ENCODE data around the gene TBC1D14. TPM values are rescaled to one million over a fixed set of nuclear protein-coding genes. Genes with fewer than 3 reads are reported as not detected.

The TBC1D14 gene
- total RNA-seq, 2 donors from 2014 or later = 21.3 to 38.2 TPM

DNA sequence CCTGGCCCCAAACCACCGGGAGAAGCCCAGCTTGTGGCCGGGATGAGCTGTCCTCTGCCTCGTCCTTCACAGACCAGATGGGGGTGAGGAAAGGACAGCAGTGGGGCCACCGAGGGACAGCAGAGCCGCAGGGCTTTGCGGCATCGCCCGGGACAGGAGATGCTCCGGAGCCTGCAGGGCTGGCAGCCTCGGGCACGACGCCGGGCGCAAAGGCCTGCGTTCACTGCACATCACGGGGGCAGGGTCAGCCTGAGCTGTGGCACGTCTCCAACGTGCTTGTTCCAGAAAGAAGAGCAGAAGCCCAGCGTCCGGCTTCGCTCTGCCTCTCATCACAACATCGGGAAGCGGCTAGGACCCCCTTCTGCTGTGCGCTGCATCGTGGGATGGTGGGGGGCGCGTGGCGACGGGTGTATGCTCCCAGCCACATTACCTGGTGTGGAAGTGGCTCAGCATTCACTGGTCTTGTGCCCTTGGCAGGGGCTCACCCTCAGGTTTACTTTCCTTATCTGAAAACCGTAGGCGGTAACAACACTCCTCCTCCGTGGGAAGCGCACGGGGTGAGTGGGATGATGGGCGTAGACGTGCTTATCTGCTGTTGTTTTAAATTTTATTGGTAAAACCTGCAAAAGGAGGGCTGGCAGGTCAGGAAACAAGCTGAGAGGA, 141.0 kb downstream of the TBC1D14 start:
- ATAC-seq (no peak), DNase-seq (ENCODE audit: low spot score in 2 of 2) (no peak)
- H3K27ac Mint-ChIP-seq = peak overlapping the region; percentile 55 to 65
- no peaks in the 10 kb centered on the region for H3K9me3 Mint-ChIP-seq
- peaks cover 6 to 7% of the 10 kb centered on the region in 2 donors for H3K36me3 Mint-ChIP-seq

DNA sequence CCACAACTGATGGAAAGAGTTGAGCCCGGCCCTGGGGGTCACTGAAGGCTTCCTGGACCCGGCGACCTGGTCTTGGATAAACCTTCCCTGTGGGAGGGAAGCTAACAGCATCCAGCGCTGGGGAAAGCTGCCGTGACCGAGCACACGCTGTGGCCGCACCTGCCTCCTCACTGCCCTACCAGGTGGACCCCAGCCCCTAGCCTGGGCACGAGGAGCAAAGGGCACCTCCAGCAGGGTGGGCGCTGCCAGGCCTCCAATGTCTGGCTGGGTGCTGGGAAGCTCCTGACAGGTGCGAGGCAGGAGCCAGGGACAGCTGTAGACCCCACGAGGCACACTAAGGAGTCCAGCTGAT, 141.5 kb downstream of the TBC1D14 start:
- Mint-ChIP-seq H3K36me3 (peaks cover 6 to 7% of the 10 kb centered on the region in 2 donors), H3K9me3 (no peaks in the 10 kb centered on the region), H3K27ac (peak overlapping the region; percentile 14 to 55)
- ATAC-seq = no peak
- no peak for DNase-seq (ENCODE audit: low spot score in 2 of 2)

DNA sequence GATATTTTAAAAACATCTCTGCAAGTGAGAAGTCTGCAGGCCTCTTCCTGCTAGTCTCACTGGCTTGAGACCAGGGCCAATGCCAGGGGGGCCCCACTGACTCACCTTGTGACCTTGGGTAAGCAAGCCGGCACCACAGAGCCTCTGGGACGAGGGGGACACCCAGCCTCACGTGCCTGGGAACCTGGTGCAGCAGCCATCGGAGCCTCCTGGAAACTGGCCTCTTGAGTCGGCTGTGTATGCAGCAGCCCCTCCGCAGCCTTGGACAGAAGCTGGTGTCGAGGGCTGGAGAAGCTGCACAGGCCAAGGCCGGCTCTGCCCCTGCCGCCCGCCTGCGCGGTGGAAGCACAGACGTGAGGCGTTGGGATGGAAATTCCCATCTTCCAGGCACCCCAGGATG, 142.3 kb downstream of the TBC1D14 start:
- ATAC-seq = no peak
- peaks cover 6 to 7% of the 10 kb centered on the region in 2 donors for H3K36me3 Mint-ChIP-seq
- H3K9me3 Mint-ChIP-seq = no peaks in the 10 kb centered on the region
- DNase-seq (ENCODE audit: low spot score in 2 of 2) = no peak
- no peak overlapping the region for H3K27ac Mint-ChIP-seq

DNA sequence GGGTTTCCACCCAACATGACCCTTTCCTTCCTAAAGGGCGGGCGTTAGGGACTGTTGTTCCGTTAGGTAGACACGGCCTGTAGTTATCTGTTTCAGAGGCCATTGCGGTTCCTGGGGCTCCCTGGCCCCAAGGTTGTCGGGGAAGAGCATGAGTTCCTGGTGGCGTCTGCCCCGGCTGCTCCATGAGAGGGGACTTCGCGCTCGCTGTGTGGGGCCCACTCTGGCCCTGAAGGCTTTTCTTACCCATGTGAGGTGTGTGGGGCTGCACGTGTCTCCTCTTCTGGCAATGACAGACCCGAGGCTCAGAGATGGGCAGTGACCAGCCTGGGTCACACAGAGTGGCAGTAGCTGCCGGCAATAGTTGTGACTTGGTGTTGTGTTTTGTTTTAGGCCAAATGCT, 142.7 kb downstream of the TBC1D14 start:
- ATAC-seq (no peak), DNase-seq (ENCODE audit: low spot score in 2 of 2) (no peak)
- Mint-ChIP-seq H3K36me3 (peaks cover 6 to 7% of the 10 kb centered on the region in 2 donors), H3K9me3 (no peaks in the 10 kb centered on the region), H3K27ac (peak overlapping the region; percentile 70 to 88)

DNA sequence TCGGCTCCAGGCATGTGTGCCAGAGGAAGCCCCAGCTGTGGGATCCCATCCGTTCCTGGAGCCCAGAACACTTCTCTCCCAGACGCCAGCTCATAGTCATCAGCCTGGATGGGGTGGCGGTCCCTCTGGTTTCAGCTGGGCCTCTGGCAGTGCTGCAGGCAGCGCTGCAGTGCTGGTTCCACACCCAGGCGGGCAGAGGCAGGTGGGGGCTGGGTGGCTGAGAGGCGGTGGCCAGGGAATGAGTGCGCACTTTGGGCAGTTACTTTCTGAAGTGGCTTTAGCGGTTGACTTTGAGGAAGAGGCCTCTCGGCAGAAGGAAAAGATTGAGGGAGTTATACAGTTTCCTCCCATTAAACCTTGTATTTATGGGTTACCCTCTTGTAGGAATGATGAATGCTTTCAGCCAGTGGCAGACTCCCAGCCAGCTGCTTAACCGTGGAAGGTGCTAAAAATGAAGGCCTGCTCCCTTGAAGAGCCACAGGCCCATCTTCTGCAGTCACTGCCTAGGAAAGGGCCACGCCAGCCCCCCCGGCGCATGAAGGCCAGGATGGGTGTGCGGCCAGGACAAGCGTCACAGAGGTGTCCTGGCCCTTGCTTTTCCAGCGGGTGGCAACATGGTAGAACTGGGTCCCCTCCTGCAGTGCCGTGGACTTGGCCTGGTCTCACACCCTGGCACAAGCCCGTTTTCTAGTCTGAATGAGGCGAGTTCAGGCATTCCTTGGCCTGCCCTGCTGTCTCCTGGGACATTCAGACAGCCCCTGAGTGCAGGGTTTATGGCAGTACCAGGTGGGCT, 143.5 kb downstream of the TBC1D14 start:
- no peaks in the 10 kb centered on the region for H3K9me3 Mint-ChIP-seq
- peaks cover 6 to 7% of the 10 kb centered on the region in 2 donors for H3K36me3 Mint-ChIP-seq
- ATAC-seq = peak; percentile 42 to 64
- no peak for DNase-seq (ENCODE audit: low spot score in 2 of 2)
- H3K27ac Mint-ChIP-seq = peak overlapping the region; percentile 70 to 88

DNA sequence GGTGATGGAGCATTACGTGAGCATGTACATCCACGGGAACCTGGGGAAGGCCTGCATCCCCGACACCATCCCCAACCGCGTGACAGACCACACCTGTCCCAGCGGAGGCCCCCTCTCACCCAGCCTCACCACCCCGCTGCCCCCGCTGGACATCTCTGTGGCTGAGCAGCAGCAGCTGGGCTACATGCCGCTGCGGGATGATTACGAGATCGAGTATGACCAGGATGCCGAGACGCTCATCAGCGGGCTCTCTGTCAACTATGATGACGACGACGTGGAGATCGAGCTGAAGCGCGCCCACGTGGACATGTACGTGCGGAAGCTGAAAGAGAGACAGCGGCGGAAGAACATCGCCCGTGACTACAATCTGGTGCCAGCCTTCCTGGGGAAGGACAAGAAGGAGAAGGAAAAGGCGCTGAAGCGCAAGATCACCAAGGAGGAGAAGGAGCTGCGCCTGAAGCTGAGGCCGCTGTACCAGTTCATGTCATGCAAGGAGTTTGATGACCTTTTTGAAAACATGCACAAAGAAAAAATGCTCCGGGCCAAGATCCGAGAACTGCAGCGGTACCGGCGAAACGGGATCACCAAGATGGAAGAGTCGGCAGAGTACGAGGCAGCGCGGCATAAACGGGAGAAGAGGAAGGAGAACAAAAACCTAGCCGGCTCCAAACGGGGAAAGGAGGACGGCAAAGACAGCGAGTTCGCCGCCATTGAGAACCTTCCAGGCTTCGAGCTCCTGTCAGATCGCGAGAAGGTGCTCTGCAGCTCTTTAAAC, 144.7 kb downstream of the TBC1D14 start:
- Mint-ChIP-seq H3K27ac (peak overlapping the region; percentile 70 to 86), H3K36me3 (peaks cover 6 to 7% of the 10 kb centered on the region in 2 donors), H3K9me3 (no peaks in the 10 kb centered on the region)
- DNase-seq (ENCODE audit: low spot score in 2 of 2) = no peak
- ATAC-seq = no peak

DNA sequence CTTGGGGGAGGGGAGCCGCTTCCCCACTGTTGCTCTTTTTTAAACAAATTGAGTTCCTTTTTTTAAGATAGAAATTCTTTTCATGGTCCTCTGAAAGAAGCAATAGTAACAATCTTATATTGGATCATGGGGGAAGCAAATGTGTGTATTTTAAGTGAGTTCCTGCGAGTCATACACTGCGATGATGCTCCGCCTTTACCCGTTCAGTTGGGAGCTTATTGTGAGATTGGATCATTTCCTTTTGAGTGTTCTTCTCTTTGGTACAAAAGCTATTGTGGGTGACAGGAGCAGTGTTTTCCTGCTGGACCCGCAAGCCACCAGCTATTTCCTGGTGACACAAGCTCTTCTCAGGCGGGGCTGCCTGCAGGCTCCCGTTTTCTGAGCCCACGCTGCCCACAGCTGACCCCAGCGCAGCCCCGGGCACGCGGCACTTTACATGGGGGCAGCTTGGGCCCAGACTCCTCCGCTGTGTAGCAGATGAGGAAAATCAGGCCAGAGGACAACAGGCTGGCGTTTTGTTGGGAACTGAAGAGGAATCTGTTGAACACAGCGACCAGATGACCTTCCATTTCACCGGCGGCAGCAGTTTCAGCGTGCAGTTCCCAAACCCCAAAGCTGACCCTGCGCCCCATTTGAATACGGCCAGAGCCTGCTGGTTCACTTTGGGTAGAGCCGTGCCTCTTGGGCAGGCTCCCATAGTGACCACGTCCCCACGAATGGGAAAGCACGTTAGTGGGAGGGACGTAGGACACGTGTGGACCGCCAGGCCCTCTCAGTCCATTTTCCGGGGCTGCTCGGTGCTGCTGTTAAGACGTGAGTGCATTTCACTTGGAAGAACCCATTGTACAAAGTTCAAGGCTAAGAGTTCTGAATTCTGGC, 145.7 kb downstream of the TBC1D14 start:
- ATAC-seq (no peak), DNase-seq (ENCODE audit: low spot score in 2 of 2) (no peak)
- no peaks in the 10 kb centered on the region for H3K9me3 Mint-ChIP-seq
- H3K27ac Mint-ChIP-seq = peak overlapping the region in 1 of 2 donors; percentile 68
- H3K36me3 Mint-ChIP-seq = peaks cover 6 to 7% of the 10 kb centered on the region in 2 donors

DNA sequence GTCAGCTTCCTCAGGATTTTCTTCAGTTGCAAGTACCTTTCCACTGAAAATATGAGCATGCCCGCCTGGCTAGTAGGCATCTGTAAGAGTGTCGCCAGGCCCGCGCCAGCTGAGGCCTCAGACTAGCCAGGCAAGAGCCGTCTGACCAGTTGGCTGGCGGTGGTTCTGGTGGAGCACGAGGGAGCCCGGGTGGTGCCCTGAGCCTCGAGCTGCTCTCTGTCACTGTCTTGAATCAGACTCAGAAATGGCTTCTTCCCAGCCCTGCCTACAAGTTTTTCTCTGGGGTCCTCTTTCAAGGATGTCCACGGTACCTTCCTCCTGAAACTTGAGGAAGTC, 146.3 kb downstream of the TBC1D14 start:
- DNase-seq (ENCODE audit: low spot score in 2 of 2) (no peak), ATAC-seq (no peak)
- Mint-ChIP-seq H3K36me3 (peaks cover 7% of the 10 kb centered on the region in 2 donors), H3K9me3 (no peaks in the 10 kb centered on the region), H3K27ac (peak overlapping the region; percentile 31 to 68)

DNA sequence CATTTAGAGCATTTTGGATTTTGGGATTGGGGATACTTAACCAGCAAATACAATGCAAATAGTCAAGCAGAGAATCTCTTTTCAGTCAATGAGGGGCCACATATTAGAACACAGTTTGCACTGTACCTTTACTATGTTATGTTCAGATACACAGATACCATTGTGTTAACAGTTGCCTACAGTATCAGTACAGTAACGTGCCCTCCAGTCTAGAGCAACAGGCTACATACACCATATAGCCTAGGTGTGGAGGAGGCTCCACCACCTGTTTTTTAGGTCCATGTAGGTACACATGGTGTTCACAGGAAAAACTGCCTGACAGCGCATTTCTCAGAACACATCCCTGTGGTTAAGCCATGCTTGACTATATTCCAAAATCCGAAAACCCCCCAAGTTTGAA, 149.2 kb downstream of the TBC1D14 start:
- ATAC-seq = peak in 1 of 2 donors; percentile 14
- Mint-ChIP-seq H3K27ac (peak overlapping the region in 1 of 2 donors; percentile 67), H3K36me3 (peaks cover 12 to 17% of the 10 kb centered on the region in 2 donors), H3K9me3 (no peaks in the 10 kb centered on the region)
- no peak for DNase-seq (ENCODE audit: low spot score in 2 of 2)

DNA sequence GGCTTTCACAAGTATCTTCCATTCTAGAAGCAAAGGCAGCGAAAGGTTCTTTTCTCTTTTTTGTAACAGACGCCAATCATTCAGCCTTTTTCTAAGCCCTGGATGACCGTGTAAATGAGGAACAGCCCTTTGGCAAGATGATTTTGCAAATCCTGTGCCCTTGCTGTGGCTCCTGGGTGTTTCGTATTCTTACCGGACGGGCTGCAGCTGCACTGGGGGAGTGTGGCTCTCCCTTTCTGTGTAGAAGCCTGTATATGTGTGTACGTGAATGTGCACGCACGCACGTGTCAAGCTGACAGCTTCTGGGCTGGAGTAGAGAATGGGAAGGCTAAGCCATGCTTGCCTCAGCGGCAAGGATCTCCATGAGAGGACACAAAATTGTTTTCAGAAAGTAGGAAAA, 150.0 kb downstream of the TBC1D14 start:
- ATAC-seq = no peak
- H3K27ac Mint-ChIP-seq = no peak overlapping the region
- H3K36me3 Mint-ChIP-seq = peaks cover 7 to 14% of the 10 kb centered on the region in 2 donors
- H3K9me3 Mint-ChIP-seq = no peaks in the 10 kb centered on the region
- no peak for DNase-seq (ENCODE audit: low spot score in 2 of 2)

DNA sequence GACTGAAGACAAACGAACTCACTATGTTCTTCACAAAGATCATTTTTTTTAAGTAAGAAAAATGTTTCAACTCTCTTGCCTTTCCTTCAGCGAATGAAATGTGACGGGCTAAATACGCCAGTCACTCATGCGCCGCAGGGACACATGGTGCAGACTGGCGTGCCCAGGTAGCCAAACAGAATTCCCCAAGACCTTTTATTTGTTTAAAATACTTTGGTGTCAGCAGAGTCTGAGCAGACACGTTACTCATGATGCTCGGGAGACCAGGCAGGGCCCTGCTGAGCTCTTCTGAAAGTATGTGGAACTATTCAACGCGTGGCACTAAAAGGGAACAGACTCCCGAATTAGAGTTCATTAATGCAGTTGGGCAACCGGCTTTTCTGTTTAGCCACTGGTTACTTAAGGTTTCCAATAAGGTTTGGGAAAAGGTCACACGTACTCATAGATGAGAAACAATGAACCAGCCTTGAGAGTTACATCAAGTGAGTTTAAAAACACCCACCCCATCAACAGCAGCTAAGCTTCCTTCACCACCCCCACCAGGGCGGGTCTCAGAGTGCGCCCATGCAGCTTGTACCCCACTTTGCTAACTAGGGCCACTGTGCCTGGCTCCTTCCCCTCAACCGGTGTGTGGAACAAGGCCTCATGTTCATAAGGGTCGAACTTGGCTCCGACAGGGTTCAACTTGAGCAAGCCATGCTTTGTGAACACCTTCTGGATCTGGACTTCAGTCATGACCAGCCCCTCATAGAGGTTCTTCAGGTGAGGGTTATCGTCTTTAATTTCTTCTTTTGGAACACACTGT, 150.9 kb downstream of the TBC1D14 start:
- Mint-ChIP-seq H3K27ac (no peak overlapping the region), H3K9me3 (no peaks in the 10 kb centered on the region), H3K36me3 (peaks cover 10 to 23% of the 10 kb centered on the region in 2 donors)
- ATAC-seq = no peak
- no peak for DNase-seq (ENCODE audit: low spot score in 2 of 2)

DNA sequence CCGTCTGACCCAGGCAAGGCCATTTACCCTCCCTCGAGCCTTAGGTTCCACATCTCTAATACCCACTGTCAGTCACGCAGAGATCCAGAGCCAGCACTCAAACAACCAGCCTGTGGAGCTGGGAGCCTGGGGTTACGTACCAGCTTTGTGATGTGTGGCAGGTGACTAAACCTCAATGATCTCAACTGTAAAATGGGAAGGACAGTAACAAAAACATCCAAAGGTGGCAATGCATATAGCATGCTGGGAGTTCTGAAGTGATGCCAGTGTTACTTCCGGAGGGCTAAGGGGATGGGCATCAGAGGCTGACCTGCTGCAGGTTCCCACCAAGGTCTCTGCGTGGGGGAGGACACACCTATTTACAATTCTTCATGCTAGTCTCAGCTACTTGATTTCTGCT, 152.2 kb downstream of the TBC1D14 start:
- Mint-ChIP-seq H3K27ac (peak overlapping the region in 1 of 2 donors; percentile 48), H3K36me3 (peaks cover 14 to 34% of the 10 kb centered on the region in 2 donors), H3K9me3 (no peaks in the 10 kb centered on the region)
- no peak for DNase-seq (ENCODE audit: low spot score in 2 of 2)
- no peak for ATAC-seq

DNA sequence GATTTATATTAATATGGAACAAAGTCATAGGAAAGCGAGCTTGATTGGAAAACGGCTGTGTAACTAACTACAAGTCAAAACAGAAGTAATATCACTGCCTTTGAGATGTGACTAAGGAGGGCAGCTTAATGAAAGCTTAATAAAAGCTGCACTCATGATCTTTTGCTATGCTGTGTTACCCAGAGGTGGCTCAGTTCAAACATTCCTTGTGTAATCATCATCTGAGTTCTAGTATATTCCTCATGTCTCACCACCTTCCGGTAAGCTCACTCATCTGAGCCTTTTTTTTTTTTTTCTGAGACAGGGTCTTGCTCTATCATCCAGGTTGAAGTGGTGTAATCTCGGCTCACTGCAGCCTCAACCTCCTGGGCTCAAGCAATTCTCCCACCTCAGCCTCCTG, 153.2 kb downstream of the TBC1D14 start:
- no peak for DNase-seq (ENCODE audit: low spot score in 2 of 2)
- Mint-ChIP-seq H3K36me3 (peaks cover 21 to 41% of the 10 kb centered on the region in 2 donors), H3K27ac (peak overlapping the region; percentile 22 to 53), H3K9me3 (no peaks in the 10 kb centered on the region)
- ATAC-seq = no peak

DNA sequence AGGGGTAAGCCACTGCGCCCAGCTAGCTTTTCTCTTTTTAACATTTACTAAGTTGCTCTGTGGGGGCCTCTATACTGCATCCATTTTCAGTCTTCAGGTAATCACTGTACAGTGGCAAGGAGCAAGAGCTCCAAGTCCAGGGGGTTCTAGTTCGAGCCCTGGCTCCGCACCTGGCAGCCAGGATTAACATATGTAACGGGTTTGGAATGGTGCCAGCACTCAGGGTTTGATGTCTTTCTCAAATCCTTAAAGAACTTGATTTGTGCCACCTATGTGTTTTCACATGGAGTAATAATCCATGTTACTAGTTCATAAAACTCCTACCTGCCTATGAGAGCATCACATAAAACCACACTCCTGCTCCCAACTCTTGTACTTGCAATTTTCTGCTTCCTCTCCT, 153.7 kb downstream of the TBC1D14 start:
- peak overlapping the region; percentile 22 to 57 for H3K27ac Mint-ChIP-seq
- no peaks in the 10 kb centered on the region for H3K9me3 Mint-ChIP-seq
- H3K36me3 Mint-ChIP-seq = peaks cover 22 to 41% of the 10 kb centered on the region in 2 donors
- ATAC-seq = no peak
- no peak for DNase-seq (ENCODE audit: low spot score in 2 of 2)

DNA sequence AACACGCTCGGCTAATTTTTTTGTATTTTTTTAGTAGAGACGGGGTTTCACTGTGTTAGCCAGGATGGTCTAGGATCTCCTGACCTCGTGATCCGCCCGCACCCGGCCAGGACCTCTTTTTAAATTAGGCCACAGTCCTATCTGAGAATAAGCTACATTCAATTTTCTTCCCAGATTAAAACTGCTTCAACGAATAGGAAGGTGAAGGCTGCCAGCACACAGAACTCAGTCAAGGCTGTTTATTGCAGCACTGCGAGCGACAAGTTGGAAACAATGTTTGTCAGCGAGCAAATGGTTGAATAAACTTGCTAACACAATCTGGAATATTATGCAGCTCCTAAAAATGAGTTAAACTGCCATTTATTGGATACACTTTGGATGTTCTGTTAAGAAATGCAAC, 156.4 kb downstream of the TBC1D14 start:
- DNase-seq (ENCODE audit: low spot score in 2 of 2) (peak in 1 of 2 donors; percentile 31), ATAC-seq (no peak)
- H3K27ac Mint-ChIP-seq = peak overlapping the region; percentile 90 to 95
- no peaks in the 10 kb centered on the region for H3K9me3 Mint-ChIP-seq
- peaks cover 25 to 41% of the 10 kb centered on the region in 2 donors for H3K36me3 Mint-ChIP-seq

DNA sequence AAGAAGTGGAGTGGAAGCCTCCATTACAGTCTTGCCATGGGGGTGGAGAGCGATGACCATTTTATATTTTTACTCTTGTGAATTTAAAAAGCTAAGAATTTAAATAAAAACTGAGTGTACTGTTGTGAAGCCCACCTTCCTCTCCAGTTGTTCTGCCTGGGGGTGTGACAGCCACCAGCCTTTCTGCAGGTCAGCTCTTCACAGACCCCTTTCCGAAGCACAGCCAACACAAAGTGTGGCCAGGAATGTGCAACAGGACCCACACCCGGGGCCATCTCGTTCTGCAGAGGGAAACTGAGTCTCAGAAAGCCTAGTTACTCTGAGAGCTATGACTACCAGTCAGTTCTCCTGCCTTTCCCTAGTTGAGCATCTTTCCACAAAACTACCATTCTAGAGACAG, 156.9 kb downstream of the TBC1D14 start:
- no peak for ATAC-seq
- Mint-ChIP-seq H3K9me3 (no peaks in the 10 kb centered on the region), H3K36me3 (peaks cover 21 to 41% of the 10 kb centered on the region in 2 donors), H3K27ac (peak overlapping the region; percentile 90 to 95)
- DNase-seq (ENCODE audit: low spot score in 2 of 2) = peak in 1 of 2 donors; percentile 16
